Activated T-helper 9 cell treated with anti-CD3 and anti-CD28 coated beads, Interleukin-2, amount 50 U/mL, for 16 hours (primary cell): ENCODE data around the gene CXCL11.
A peak's percentile ranks its signal among the peaks of the same experiment; 100 is the strongest.
"Not testable (repeated sequence)": the region's sequence is repeated elsewhere in the genome, so short reads cannot be mapped to it uniquely, and the experiment has no call there.

ENCODE experiments used
- DNase-seq: peaks from one replicate; pipeline ENCODE4 v3.0.0-alpha.2; 2020; ENCODE audit warnings: low read depth

CXCL11 gene

DNA sequence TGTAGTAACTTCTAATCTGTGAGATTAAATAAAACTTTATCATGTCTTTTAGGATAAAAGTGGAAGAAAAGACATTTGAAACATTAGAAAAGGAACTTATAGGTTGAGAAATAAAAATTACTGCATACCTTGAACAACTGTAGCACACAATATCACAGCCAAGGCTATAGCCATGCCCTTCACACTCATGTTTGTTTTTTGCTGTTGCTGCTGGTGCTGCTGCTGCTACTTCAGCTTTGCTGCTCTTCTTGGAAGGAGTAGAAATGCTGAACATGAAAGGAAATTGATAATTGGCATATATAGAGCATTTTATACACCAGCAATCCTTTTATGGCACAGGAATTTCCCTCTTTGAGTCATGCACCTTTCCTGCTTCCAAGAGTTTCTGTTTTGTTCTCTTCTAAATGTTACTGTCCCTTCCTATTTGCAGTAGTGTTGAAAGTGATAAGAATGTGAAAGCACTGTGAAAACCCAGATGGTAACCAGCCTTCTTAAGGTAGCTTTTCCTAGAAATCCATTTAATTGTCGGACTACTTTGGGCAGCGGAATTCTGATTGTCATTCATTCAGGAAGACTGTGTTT lies at the start of gene CXCL11:
CXCL11 (minus strand) TSS at position 272 of the 582 bp plus-strand sequence; CDS start at position 189, 83 bp downstream.
- DNase-seq = no peak

GRCh38 chr4:76084542-76084941 lies 48.7 kb upstream of the CXCL11 start:
- no peak for DNase-seq

DNA sequence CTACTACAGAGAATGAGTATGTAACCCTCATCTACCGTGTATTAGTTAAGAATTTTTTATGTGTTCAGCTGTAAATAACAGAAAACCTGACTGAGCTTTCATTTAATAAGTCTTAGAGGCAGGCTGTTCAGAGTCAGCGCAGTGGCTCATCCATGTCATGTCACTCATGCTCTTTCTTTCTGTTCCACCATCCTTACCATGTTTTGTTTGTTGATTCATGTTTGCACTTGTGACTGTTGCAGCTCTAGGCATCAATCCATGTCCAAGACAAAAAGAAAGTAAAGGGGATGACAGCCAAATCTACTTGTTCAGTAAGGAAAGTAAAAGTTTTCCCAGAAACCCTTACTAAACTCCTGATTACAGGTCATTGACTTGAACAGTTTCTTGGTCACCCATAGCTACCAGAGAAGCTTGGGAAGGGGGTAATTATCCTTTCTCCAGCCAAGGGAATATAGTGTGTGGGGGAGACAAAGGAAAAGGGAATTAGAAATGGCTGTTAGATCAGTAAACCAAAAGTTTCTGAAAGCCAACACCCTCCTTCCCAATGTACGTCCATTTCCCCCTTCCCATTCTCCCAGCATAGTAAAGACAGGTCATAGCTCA lies 47.6 kb upstream of the CXCL11 start:
- DNase-seq = no peak

DNA sequence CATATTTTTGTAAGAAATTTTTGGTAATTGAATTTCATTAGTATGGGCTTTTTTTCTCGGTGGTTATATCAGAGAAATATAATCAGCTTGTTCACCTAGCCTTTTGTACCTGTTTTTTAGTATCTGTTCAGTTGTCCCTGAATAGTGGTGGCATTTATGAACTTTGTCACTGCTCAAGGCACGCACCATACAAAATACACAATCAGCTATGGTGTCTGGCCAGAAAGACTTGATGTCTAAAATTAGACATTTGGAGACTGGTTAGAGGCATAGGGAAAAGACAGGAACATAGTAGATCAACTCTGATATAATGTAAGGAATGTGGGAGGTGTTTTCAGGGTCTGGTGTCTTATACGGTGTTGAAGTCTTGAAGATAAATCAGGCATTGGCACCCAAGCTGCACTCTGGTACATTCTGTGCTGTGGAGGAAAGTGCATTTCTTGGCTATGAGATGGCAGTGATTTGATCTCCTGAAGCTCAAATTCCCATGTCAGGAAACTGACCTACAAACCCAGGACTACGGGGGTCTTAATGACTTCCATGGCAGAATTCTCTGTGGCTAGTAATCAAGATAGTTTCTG lies 42.3 kb upstream of the CXCL11 start:
- DNase-seq = no peak

GRCh38 chr4:76074993-76075600 lies 39.2 kb upstream of the CXCL11 start:
- DNase-seq = no peak

DNA sequence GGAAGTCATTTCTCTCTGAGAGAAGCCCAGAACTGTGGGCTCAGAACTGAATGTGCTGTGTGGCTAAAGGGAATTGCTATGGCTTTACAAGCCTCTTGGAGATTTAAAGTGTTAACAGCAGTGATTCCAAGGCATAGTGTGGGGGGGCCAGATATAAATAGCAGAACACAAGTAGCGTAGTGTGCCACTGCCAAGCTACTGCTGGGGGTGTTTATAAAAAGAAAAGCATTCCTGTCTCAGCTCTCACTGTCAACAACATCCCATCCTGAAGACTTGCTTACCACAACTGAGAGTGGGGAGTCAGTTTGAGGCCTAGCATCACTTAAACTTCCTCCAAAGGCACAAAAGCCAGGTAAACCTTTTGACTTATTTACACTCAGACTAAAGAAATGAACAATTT lies 38.6 kb upstream of the CXCL11 start, which contains the start of gene ART3:
ART3 (plus strand) TSS at position 242 of the 400 bp plus-strand sequence. CDS start 1,181 bp downstream, outside the sequence.
- no peak for DNase-seq

DNA sequence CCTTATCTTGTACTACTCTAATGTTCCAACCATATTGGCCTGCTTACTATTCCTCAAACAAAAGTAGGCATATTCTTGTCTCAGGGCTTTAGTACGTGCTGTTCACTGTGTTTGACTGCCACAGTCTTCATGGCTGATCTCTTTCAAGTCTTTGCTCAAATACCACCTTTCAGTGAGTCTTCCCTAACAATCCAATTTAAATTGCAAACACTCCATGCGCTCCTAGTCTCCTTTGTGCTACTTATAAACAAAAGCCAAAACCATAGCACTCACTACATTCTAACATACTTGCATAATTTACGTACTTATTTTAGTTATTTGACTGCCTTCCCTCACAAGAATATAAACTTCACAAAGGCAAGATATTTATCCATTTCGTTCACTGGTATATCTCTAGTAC lies 36.9 kb upstream of the CXCL11 start:
- DNase-seq = no peak

GRCh38 chr4:76067652-76068286 lies 31.9 kb upstream of the CXCL11 start:
- DNase-seq = peak; percentile 45

- no peak for DNase-seq
Observed at GRCh38 chr4:76066546-76066945, 30.7 kb upstream of the CXCL11 start.

DNA sequence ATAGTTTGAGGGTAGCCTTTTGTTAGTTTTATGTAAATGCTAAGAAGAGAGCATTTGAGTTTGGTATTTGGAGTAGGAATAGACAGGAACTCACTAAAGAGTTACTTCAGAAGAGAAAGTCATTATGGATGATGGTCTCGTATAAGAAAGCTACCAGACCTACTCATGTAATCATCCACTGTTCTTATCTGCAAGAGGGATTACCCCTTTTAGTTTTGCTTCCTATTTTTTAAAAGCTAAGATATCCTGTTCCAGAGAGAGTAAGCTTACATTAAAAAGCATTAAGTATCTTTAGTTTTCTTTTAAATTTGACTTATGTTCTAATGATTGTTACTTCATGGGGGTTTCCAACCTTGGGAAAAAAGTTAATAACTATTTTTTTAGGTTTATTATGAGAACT lies 26.1 kb upstream of the CXCL11 start:
- no peak for DNase-seq

DNA sequence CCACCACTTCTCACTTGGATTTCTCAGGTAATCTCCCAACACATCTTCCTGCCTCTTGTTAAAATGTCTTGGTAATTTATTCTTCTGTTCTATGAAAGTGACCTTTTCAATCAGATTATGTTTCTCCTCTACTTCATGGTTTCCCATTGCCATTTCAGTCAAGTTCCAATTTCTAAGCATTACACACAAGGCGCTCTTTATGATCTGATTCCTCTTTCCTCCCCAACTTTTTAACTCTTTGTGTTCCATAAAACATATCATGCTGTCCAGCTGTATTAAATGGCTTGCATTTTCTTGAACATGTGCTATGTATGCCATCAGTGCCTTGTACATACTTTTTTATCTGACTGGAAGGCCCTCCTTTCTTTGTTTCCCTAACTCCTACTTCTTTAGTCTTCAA lies 25.6 kb upstream of the CXCL11 start:
- DNase-seq = no peak

GRCh38 chr4:76060506-76060905 lies 24.6 kb upstream of the CXCL11 start:
- DNase-seq = no peak

DNA sequence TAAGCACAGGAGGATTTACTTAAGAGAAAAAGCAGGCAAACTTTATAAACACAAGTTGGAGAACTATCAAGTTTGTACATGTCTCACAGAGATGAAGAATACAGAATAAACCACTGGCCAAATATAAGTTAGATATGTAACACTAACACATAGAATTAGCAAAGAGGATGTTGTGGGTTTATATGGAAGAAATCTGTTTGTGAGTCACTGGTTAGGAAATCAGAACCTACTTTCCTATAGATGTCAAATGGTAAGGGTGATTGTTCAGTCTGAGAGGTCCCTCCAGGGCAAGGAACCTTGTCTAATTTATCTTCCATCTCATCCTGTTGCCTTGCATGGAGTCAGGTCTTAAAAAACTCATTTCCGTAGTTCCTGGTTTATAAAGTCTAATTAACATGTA lies 23.9 kb upstream of the CXCL11 start:
- no peak for DNase-seq

GRCh38 chr4:76058888-76059426 lies 23.1 kb upstream of the CXCL11 start:
- no peak for DNase-seq

- no peak for DNase-seq
Observed at GRCh38 chr4:76058302-76058701, 22.4 kb upstream of the CXCL11 start.

DNA sequence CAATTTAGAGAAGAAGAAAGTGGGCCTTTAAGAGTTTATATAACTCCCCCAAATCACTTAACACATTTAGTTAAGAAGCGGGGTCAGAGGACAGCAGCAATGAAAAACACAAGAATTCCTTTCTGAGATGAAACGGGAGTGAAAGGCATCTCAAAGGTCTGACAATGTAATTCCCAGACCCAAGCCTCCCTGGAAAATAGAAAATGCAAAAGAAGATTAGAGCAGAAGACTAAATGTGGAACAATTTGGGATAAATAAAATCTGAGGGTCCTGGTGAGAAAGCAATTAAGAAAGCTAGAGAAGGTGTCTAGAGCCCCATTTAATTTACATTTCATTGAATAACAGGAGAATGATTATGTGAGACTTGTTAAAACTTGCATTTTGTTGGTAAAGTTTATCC lies 19.6 kb upstream of the CXCL11 start:
- DNase-seq = no peak

GRCh38 chr4:76055016-76055415 lies 19.1 kb upstream of the CXCL11 start:
- DNase-seq = no peak

- DNase-seq = no peak
Observed at GRCh38 chr4:76053730-76054129, 17.9 kb upstream of the CXCL11 start.

- not testable (repeated sequence) for DNase-seq
Observed at GRCh38 chr4:76050560-76051050, 14.7 kb upstream of the CXCL11 start.

- DNase-seq = not testable (repeated sequence)
Observed at GRCh38 chr4:76049860-76050416, 14.1 kb upstream of the CXCL11 start.

DNA sequence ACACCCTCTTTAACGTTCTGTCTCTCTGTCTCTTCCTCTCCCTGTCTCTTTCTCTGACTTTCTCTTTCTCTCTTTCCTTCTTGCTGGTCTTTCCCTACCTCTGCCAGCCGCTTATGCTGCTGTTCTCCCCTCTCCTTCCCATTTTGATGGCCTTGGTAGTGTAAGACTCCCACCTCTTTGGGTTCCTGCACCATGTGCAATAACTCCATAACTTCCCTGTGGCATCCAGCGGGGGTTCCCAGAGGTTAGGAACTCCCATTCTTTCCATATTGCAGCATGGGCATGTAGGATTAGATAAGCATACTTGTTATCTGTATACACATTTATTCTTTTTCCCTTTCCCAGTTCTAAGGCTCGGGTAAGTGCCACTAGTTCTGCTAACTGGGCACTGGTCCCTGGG lies 8.8 kb upstream of the CXCL11 start:
- DNase-seq = not testable (repeated sequence)

GRCh38 chr4:76043306-76043705 lies 7.4 kb upstream of the CXCL11 start:
- not testable (repeated sequence) for DNase-seq
